SK-N-SH treated with all-trans-retinoic acid at 6 μM for 48 hours (cell line): ENCODE results near the gene VIM.

Source experiments
- ATAC-seq: fragments of 200-7000 bp; cut with Tn5 transposase; 3 replicates; pipeline ENCODE4 v1.9.1; 2020; ENCODE audit warnings: mild to moderate bottlenecking, moderate library complexity
- ARNTL ChIP-seq: fragments of 450-650 bp; formaldehyde crosslinking; IDR thresholded peaks from 2 replicates; pipeline ENCODE4 v1.5.0; 2020; ENCODE audit warnings: low read depth, mild to moderate bottlenecking, moderate library complexity, borderline replicate concordance
- BACH2 ChIP-seq: fragments of 250-450 bp; sonication (Bioruptor Pico); IDR thresholded peaks from 2 replicates; pipeline ENCODE4 v1.9.0; 2021; ENCODE audit warnings: mild to moderate bottlenecking, borderline replicate concordance
- CSDC2 ChIP-seq: fragments of 250-450 bp; sonication (Bioruptor Pico); IDR thresholded peaks from 2 replicates; pipeline ENCODE4 v1.5.0; 2020; ENCODE audit warnings: mild to moderate bottlenecking, moderate library complexity
- CSRNP3 ChIP-seq: fragments of 250-450 bp; sonication (Bioruptor Pico); IDR thresholded peaks from 2 replicates; pipeline ENCODE4 v1.5.1; 2021; ENCODE audit warnings: mild to moderate bottlenecking, moderate library complexity
- ESRRG ChIP-seq: fragments of 250-450 bp; sonication (Bioruptor Pico); IDR thresholded peaks from 2 replicates; pipeline ENCODE4 v1.6.1; 2021; ENCODE audit warnings: mild to moderate bottlenecking
- GLIS3 ChIP-seq: fragments of 250-450 bp; sonication (Bioruptor Pico); IDR thresholded peaks from 2 replicates; pipeline ENCODE4 v1.5.0; 2020; ENCODE audit warnings: mild to moderate bottlenecking, moderate library complexity
- ISL1 ChIP-seq: fragments of 250-450 bp; sonication (Bioruptor Pico); IDR thresholded peaks from 2 replicates; pipeline ENCODE4 v2.1.2; 2022; ENCODE audit warnings: mild to moderate bottlenecking, moderate library complexity
- OSR1 ChIP-seq: fragments of 250-450 bp; sonication (Bioruptor Pico); IDR thresholded peaks from 2 replicates; pipeline ENCODE4 v1.8.0; 2022; ENCODE audit warnings: moderate library complexity, mild to moderate bottlenecking, inconsistent platforms
- PATZ1 ChIP-seq: fragments of 250-450 bp; sonication (Bioruptor Pico); IDR thresholded peaks from 2 replicates; pipeline ENCODE4 v1.8.0; 2020; ENCODE audit warnings: mild to moderate bottlenecking, moderate library complexity, borderline replicate concordance
- POU6F1 ChIP-seq: fragments of 250-450 bp; sonication (Bioruptor Pico); IDR thresholded peaks from 2 replicates; pipeline ENCODE4 v1.8.0; 2021; ENCODE audit warnings: low read depth, mild to moderate bottlenecking, moderate library complexity, borderline replicate concordance
- PPARA ChIP-seq: fragments of 250-450 bp; sonication (Bioruptor Pico); IDR thresholded peaks from 2 replicates; pipeline ENCODE4 v1.5.0; 2020; ENCODE audit warnings: mild to moderate bottlenecking, borderline replicate concordance
- RARB ChIP-seq: fragments of 250-450 bp; sonication (Bioruptor Pico); IDR thresholded peaks from 2 replicates; pipeline ENCODE4 v1.8.0; 2021; ENCODE audit warnings: mild to moderate bottlenecking, moderate library complexity
- SNAI2 ChIP-seq: fragments of 250-450 bp; sonication (Bioruptor Pico); IDR thresholded peaks from 2 replicates; pipeline ENCODE4 v1.5.0; 2020; ENCODE audit warnings: mild to moderate bottlenecking, moderate library complexity
- TCF4 ChIP-seq: fragments of 250-450 bp; sonication (Bioruptor Pico); IDR thresholded peaks from 2 replicates; pipeline ENCODE4 v1.8.0; 2021; ENCODE audit warnings: mild to moderate bottlenecking, moderate library complexity, borderline replicate concordance
- TOX ChIP-seq: fragments of 250-450 bp; sonication (Bioruptor Pico); IDR thresholded peaks from 2 replicates; pipeline ENCODE4 v1.8.0; 2021; ENCODE audit warnings: mild to moderate bottlenecking, moderate library complexity, borderline replicate concordance
- TSHZ2 ChIP-seq: fragments of 250-450 bp; sonication (Bioruptor Pico); IDR thresholded peaks from 2 replicates; pipeline ENCODE4 v1.5.0; 2020; ENCODE audit warnings: mild to moderate bottlenecking, moderate library complexity
- ZC3H10 ChIP-seq: fragments of 250-450 bp; sonication (Bioruptor Pico); IDR thresholded peaks from 2 replicates; pipeline ENCODE4 v1.5.1; 2021; ENCODE audit warnings: mild to moderate bottlenecking, moderate library complexity
- ZFP3 ChIP-seq: fragments of 250-450 bp; sonication (Bioruptor Pico); IDR thresholded peaks from 2 replicates; pipeline ENCODE4 v1.5.0; 2020; ENCODE audit warnings: mild to moderate bottlenecking, moderate library complexity
- ZFP30 ChIP-seq: fragments of 450-650 bp; formaldehyde crosslinking; IDR thresholded peaks from 2 replicates; pipeline ENCODE4 v1.5.0; 2022; ENCODE audit warnings: mild to moderate bottlenecking, moderate library complexity
- ZNF565 ChIP-seq: fragments of 450-650 bp; formaldehyde crosslinking; conservative IDR thresholded peaks from 2 replicates; pipeline ENCODE4 v1.5.0; 2020; ENCODE audit warnings: low read depth, mild to moderate bottlenecking, moderate library complexity
- ZNF70 ChIP-seq: fragments of 450-650 bp; formaldehyde crosslinking; IDR thresholded peaks from 2 replicates; pipeline ENCODE4 v1.5.0; 2020; ENCODE audit warnings: mild to moderate bottlenecking, moderate library complexity
- ZNF8 ChIP-seq: fragments of 450-650 bp; formaldehyde crosslinking; IDR thresholded peaks from 2 replicates; pipeline ENCODE4 v1.5.0; 2020; ENCODE audit warnings: mild to moderate bottlenecking, moderate library complexity

Gene VIM

GRCh38 chr10:17202506-17202905 lies 25.5 kb upstream of the VIM start:
- ATAC-seq = no peak
- TF ChIP-seq ARNTL (CRISPR knock-in tag) (no peak), OSR1 (no peak), CSDC2 (no peak), CSRNP3 (no peak), ZNF70 (no peak), TSHZ2 (no peak), ESRRG (CRISPR knock-in tag) (no peak)
- TF ChIP-seq, all 23 proteins: peak for 0

- no peak for ATAC-seq
- TF ChIP-seq TCF4 (CRISPR knock-in tag) = no peak
Measured at GRCh38 chr10:17202999-17203398, 25.0 kb upstream of the VIM start.

DNA sequence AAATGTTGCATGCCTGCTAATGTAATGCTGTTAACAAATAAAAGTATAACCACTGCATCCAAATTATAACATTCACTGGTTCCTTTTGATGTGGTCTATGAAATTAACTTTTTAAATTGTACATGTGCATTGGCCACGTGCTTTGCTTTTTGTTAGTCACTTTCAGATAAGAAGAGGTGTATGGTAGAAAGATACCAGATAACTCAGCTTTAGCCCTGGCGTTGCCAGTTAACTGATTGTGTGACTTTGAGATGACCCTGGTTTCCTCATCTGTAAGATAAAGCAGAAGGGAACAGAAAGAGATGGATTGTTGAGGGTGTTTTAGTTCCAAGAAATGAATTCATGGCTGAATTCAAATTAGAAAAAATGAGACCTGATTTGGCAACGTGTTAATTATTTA lies 24.6 kb upstream of the VIM start:
- ATAC-seq = no peak
- TF ChIP-seq ESRRG (CRISPR knock-in tag) (no peak), ZFP30 (CRISPR knock-in tag) (no peak), ZNF70 (no peak), ZC3H10 (CRISPR knock-in tag) (no peak), ZNF565 (no peak), ZNF8 (no peak), SNAI2 (CRISPR knock-in tag) (no peak), ISL1 (CRISPR knock-in tag) (no peak), RARB (CRISPR knock-in tag) (no peak), GLIS3 (no peak), TSHZ2 (no peak), TOX (CRISPR knock-in tag) (no peak), BACH2 (no peak), PPARA (CRISPR knock-in tag) (no peak), OSR1 (no peak), ARNTL (CRISPR knock-in tag) (no peak), TCF4 (CRISPR knock-in tag) (no peak), CSDC2 (no peak), ZFP3 (CRISPR knock-in tag) (no peak)
- TF ChIP-seq, all 23 proteins: peak for 0

DNA sequence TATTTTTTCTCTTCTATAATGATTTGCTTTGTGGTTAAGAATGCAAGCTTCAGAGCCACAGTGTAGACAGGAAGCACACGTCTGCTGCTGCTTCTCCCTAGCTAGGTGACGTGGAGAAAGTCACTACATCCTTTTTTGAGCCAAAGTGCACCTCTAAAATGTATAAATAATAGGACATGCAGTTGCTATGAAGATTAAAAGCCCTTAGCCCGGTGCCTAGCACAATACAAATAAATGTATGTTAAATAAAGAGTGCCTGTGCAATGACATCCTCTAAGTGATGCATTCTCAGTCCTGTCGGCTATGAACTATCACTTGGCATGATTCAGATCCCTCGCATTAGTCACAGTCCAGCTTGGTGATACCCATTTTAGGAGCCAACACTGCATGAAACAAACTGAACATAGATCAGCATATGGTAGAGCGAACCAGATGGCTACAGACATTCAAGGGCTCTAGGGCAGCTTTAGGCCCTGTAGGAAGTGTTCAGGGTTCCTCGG lies 21.8 kb upstream of the VIM start:
- ATAC-seq = peak; percentile 73
- TF ChIP-seq ZNF8 (no peak), TCF4 (CRISPR knock-in tag) (no peak), TSHZ2 (no peak), SNAI2 (CRISPR knock-in tag) (no peak), PATZ1 (no peak), TOX (CRISPR knock-in tag) (no peak), POU6F1 (CRISPR knock-in tag) (no peak), ISL1 (CRISPR knock-in tag) (no peak), GLIS3 (no peak), BACH2 (no peak)
